ENCODE data around the gene MTIF3.
A peak's percentile ranks its signal among the peaks of the same experiment; 100 is the strongest.

MTIF3 gene

GRCh38 chr13:27449936-27450828 lies at the start of gene MTIF3:
MTIF3 (minus strand) TSS chr13:27450564; CDS start chr13:27440448, 10,116 bp downstream.
- peak; percentile 95 to 98 for DNase-seq

- no peak for DNase-seq
These were observed 47.3 kb upstream of the MTIF3 start for GRCh38 chr13:27497563-27498230.

- no peak for DNase-seq
These were observed 46.3 kb upstream of the MTIF3 start for GRCh38 chr13:27496536-27497273.

GRCh38 chr13:27496006-27496405 lies 45.6 kb upstream of the MTIF3 start:
- DNase-seq, result no peak

GRCh38 chr13:27495551-27495950 lies 45.2 kb upstream of the MTIF3 start:
- DNase-seq, result no peak

- DNase-seq, result no peak
These were observed 43.6 kb upstream of the MTIF3 start for GRCh38 chr13:27493981-27494380.

- no peak for DNase-seq
These were observed 39.1 kb upstream of the MTIF3 start for GRCh38 chr13:27489456-27489855.

- DNase-seq, result no peak
These were observed 37.4 kb upstream of the MTIF3 start for GRCh38 chr13:27487776-27488175.

GRCh38 chr13:27483421-27483820 lies 33.1 kb upstream of the MTIF3 start:
- DNase-seq, result no peak

- DNase-seq, result no peak
These were observed 32.6 kb upstream of the MTIF3 start for GRCh38 chr13:27482983-27483382.

GRCh38 chr13:27481766-27482165 lies 31.4 kb upstream of the MTIF3 start:
- DNase-seq, result peak; percentile 28 to 53

- peak in 1 of 2 experiments; percentile 40 for DNase-seq
These were observed 26.8 kb upstream of the MTIF3 start for GRCh38 chr13:27476943-27477703.

GRCh38 chr13:27474751-27475268 lies 24.4 kb upstream of the MTIF3 start:
- DNase-seq, result no peak

- DNase-seq, result no peak
These were observed 22.6 kb upstream of the MTIF3 start for GRCh38 chr13:27472941-27473340.

GRCh38 chr13:27472441-27472840 lies 22.1 kb upstream of the MTIF3 start:
- DNase-seq, result no peak

GRCh38 chr13:27470075-27470820 lies 19.9 kb upstream of the MTIF3 start:
- DNase-seq, result no peak

GRCh38 chr13:27466513-27466912 lies 16.1 kb upstream of the MTIF3 start:
- DNase-seq, result no peak

GRCh38 chr13:27465611-27466010 lies 15.2 kb upstream of the MTIF3 start:
- DNase-seq, result no peak

GRCh38 chr13:27463500-27463899 lies 13.1 kb upstream of the MTIF3 start:
- DNase-seq, result no peak

GRCh38 chr13:27461940-27462584 lies 11.7 kb upstream of the MTIF3 start:
- no peak for DNase-seq

GRCh38 chr13:27455331-27455855 lies 5.0 kb upstream of the MTIF3 start:
- no peak for DNase-seq

Data from SHP77 (cell line).